C4-2B (cell line): ENCODE results near the gene SHISA7.

ENCODE experiments used
- ZFX ChIP-seq: fragments of 450-650 bp; IDR thresholded peaks from 2 replicates; pipeline ENCODE4 v1.6.1; 2017
- TF ChIP-seq, protein P1 (sequence below): fragments of 450-650 bp; conservative IDR thresholded peaks from 2 replicates; pipeline ENCODE4 v1.5.1; 2017; ENCODE audit warnings: mild to moderate bottlenecking

DNA sequence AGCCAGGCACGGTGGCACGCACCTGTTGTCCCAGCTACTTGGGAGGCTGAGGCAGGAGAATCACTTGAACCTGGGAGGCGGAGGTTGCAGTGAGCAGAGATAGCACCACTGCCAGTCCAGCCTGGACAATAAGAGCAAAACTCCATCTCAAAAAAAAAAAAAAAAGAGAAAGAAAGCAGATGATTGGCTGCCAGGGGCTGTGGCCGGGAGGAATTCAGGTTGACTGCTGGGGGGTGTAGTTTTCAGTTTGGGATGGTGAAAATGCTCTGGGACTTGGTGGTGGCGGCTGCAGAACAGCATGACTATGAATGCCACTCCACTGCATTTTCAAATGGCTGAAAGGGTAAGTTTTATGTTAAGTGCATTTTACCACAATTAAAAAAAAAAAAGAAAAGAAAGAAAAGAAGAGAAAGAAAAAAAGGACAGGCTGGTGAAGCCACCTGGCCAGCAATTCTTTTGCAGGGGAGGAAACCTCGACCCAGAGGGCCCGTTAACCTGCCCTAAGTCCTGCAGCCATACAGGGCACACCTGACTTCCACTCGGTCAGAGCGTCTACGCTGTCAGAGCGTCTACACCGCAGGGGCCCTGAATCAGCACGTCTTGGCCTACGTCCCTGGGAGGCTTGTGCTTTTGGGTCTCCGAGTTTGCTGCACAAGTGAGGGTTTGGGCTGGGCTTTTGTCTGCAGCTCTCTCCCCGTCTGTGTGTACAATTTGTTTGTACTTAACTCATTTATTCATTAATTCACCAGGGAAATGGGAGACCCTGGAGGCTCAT lies 14.8 kb upstream of the SHISA7 start:
- TF ChIP-seq, protein P1, sequence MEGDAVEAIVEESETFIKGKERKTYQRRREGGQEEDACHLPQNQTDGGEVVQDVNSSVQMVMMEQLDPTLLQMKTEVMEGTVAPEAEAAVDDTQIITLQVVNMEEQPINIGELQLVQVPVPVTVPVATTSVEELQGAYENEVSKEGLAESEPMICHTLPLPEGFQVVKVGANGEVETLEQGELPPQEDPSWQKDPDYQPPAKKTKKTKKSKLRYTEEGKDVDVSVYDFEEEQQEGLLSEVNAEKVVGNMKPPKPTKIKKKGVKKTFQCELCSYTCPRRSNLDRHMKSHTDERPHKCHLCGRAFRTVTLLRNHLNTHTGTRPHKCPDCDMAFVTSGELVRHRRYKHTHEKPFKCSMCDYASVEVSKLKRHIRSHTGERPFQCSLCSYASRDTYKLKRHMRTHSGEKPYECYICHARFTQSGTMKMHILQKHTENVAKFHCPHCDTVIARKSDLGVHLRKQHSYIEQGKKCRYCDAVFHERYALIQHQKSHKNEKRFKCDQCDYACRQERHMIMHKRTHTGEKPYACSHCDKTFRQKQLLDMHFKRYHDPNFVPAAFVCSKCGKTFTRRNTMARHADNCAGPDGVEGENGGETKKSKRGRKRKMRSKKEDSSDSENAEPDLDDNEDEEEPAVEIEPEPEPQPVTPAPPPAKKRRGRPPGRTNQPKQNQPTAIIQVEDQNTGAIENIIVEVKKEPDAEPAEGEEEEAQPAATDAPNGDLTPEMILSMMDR: no peak
- no peak for TF ChIP-seq ZFX
